Astrocyte (in vitro differentiated cells and primary cell): ENCODE results near the gene MICALL2. TPM values are rescaled to one million over a fixed set of nuclear protein-coding genes. Genes with fewer than 3 reads are reported as not detected.

Experiments
- DNase-seq: peaks from one replicate; pipeline ENCODE4 v3.0.0-alpha.2; 2010; ENCODE audit warnings: low read depth
- FAIRE-seq: peaks from 2 replicates; lab custom pipeline; 2011; peaks lifted over from hg19 to GRCh38; lab: Jason Lieb, UNC
- H2AFZ ChIP-seq: 2 replicates; pipeline ENCODE4 v1.6.0; 2012; ENCODE audit warnings: low read depth, low read length, inconsistent platforms
- H3K27ac ChIP-seq: 2 replicates; pipeline ENCODE4 v1.5.1; 2011; ENCODE audit warnings: low read depth, low read length, inconsistent platforms
- H3K27me3 ChIP-seq: 2 replicates; pipeline ENCODE4 v1.6.0; 2011; ENCODE audit warnings: low read length, inconsistent platforms; ENCODE audit not compliant: insufficient read depth
- H3K36me3 ChIP-seq: 2 replicates; pipeline ENCODE4 v1.5.1; 2011; ENCODE audit warnings: low read length, inconsistent platforms; ENCODE audit not compliant: insufficient read depth
- H3K4me1 ChIP-seq: 2 replicates; pipeline ENCODE4 v1.5.1; 2011; ENCODE audit warnings: low read length, inconsistent platforms; ENCODE audit not compliant: insufficient read depth
- H3K4me2 ChIP-seq: 2 replicates; pipeline ENCODE4 v1.6.0; 2012; ENCODE audit warnings: low read length, inconsistent platforms
- H3K4me3 ChIP-seq: 2 replicates; pipeline ENCODE4 v1.5.1; 2011; ENCODE audit warnings: low read depth, mild to moderate bottlenecking, low read length, inconsistent platforms; ENCODE audit not compliant: insufficient read depth
- H3K79me2 ChIP-seq: 2 replicates; pipeline ENCODE4 v1.6.0; 2012; ENCODE audit warnings: mild to moderate bottlenecking, low read length, inconsistent platforms; ENCODE audit not compliant: insufficient read depth
- H3K9ac ChIP-seq: 2 replicates; pipeline ENCODE4 v1.6.0; 2012; ENCODE audit warnings: mild to moderate bottlenecking, low read length, inconsistent platforms
- H3K9me3 ChIP-seq: 2 replicates; pipeline ENCODE4 v1.5.1; 2012; ENCODE audit warnings: low read depth, mild to moderate bottlenecking, low read length, inconsistent platforms; ENCODE audit not compliant: insufficient read depth
- H4K20me1 ChIP-seq: 2 replicates; pipeline ENCODE4 v1.6.0; 2012; ENCODE audit warnings: low read length, inconsistent platforms; ENCODE audit not compliant: insufficient read depth
- H3K27ac Mint-ChIP-seq: one replicate; pipeline ENCODE4 v1.8.0; 2021; ENCODE audit warnings: mild to moderate bottlenecking, mixed read lengths; ENCODE audit not compliant: unreplicated experiment
- H3K27me3 Mint-ChIP-seq: one replicate; pipeline ENCODE4 v1.8.0; 2021; ENCODE audit warnings: low read depth, mixed read lengths; ENCODE audit not compliant: unreplicated experiment
- H3K36me3 Mint-ChIP-seq: one replicate; pipeline ENCODE4 v1.8.0; 2021; ENCODE audit warnings: low read depth, mixed read lengths; ENCODE audit not compliant: unreplicated experiment
- H3K4me1 Mint-ChIP-seq: one replicate; pipeline ENCODE4 v1.8.0; 2021; ENCODE audit warnings: low read depth, mixed read lengths; ENCODE audit not compliant: unreplicated experiment
- H3K4me3 Mint-ChIP-seq: one replicate; pipeline ENCODE4 v1.8.0; 2021; ENCODE audit warnings: mild to moderate bottlenecking, moderate library complexity, mixed read lengths; ENCODE audit not compliant: unreplicated experiment
- H3K9me3 Mint-ChIP-seq: one replicate; pipeline ENCODE4 v1.8.0; 2021; ENCODE audit warnings: mild to moderate bottlenecking, mixed read lengths; ENCODE audit not compliant: unreplicated experiment
- CTCF ChIP-seq: IDR thresholded peaks from 2 replicates; pipeline ENCODE4 v1.5.1; 2011; ENCODE audit warnings: low read depth, mild to moderate bottlenecking, inconsistent platforms, low read length, moderate library complexity; ENCODE audit not compliant: insufficient read depth
- EZH2 ChIP-seq: IDR thresholded peaks from 2 replicates; pipeline ENCODE4 v1.6.1; 2012; ENCODE audit warnings: mild to moderate bottlenecking, low read length, inconsistent platforms; ENCODE audit not compliant: insufficient read depth
- total RNA-seq: library from RNA; stranded (reverse); gene quantifications from 2 replicates; pipeline ENCODE4 v1.2.1, GENCODE V29; 2021

Gene MICALL2
- total RNA-seq, 1 donor from 2014 or later = 43.4 TPM

GRCh38 chr7:1496531-1497292, 37.4 kb upstream of the MICALL2 start:
- FAIRE-seq = no peak
- TF ChIP-seq EZH2 (no peak), CTCF (no peak)
- H3K36me3 ChIP-seq = no peaks in the 10 kb centered on the region
- H3K4me2 ChIP-seq = no peak overlapping the region
- no peaks in the 10 kb centered on the region for H3K9me3 Mint-ChIP-seq
- peaks cover 13% of the 10 kb centered on the region for H3K79me2 ChIP-seq
- H3K4me1 ChIP-seq = no peaks in the 10 kb centered on the region
- DNase-seq = no peak
- H3K4me1 Mint-ChIP-seq = no peaks in the 10 kb centered on the region
- H3K27me3 ChIP-seq = no peaks in the 10 kb centered on the region
- H3K36me3 Mint-ChIP-seq = peaks cover 3% of the 10 kb centered on the region
- H4K20me1 ChIP-seq = peaks cover 15% of the 10 kb centered on the region
- no peaks in the 10 kb centered on the region for H3K9me3 ChIP-seq
- no peak overlapping the region for H3K27ac Mint-ChIP-seq
- H3K27ac ChIP-seq = no peak overlapping the region
- no peak overlapping the region for H3K4me3 ChIP-seq
- no peaks in the 10 kb centered on the region for H3K27me3 Mint-ChIP-seq
- no peak overlapping the region for H2AFZ ChIP-seq
- no peak overlapping the region for H3K4me3 Mint-ChIP-seq
- no peak overlapping the region for H3K9ac ChIP-seq

GRCh38 chr7:1495564-1496242, 36.4 kb upstream of the MICALL2 start:
- no peaks in the 10 kb centered on the region for H3K27me3 ChIP-seq
- H3K27ac ChIP-seq = no peak overlapping the region
- H3K9ac ChIP-seq = no peak overlapping the region
- no peak overlapping the region for H3K4me3 ChIP-seq
- DNase-seq (no peak), FAIRE-seq (no peak)
- H3K4me2 ChIP-seq = no peak overlapping the region
- Mint-ChIP-seq H3K4me1 (no peaks in the 10 kb centered on the region), H3K27me3 (no peaks in the 10 kb centered on the region), H3K9me3 (no peaks in the 10 kb centered on the region), H3K4me3 (no peak overlapping the region), H3K36me3 (peaks cover 5% of the 10 kb centered on the region), H3K27ac (no peak overlapping the region)
- H2AFZ ChIP-seq = no peak overlapping the region
- peaks cover 9% of the 10 kb centered on the region for H4K20me1 ChIP-seq
- H3K4me1 ChIP-seq = no peaks in the 10 kb centered on the region
- H3K79me2 ChIP-seq = peaks cover 3% of the 10 kb centered on the region
- H3K9me3 ChIP-seq = no peaks in the 10 kb centered on the region
- TF ChIP-seq CTCF (no peak), EZH2 (no peak)
- H3K36me3 ChIP-seq = peaks cover 2% of the 10 kb centered on the region
